Common myeloid progenitor, CD34-positive (primary cell): Measurements from ENCODE around the gene STAB2. TPM values are rescaled to one million over a fixed set of nuclear protein-coding genes. Genes with fewer than 3 reads are reported as not detected.
A peak's percentile ranks its signal among the peaks of the same experiment; 100 is the strongest.

Experiments used
- CTCF ChIA-PET: fragments of 350-600 bp; sonication (Branson Sonifier 250); formaldehyde crosslinking; loops from one replicate; lab custom pipeline; 2021; ENCODE audit warnings: antibody characterized with exemption; lab: Charles Lee
- POLR2A ChIA-PET: fragments of 350-600 bp; sonication (Branson Sonifier 250); formaldehyde crosslinking; loops from one replicate; lab custom pipeline; 2021; ENCODE audit warnings: antibody characterized with exemption; lab: Charles Lee
- DNase-seq, 3 donors: peaks; one replicate each; pipeline versions ENCODE4 v3.0.0 to v3.0.0-alpha.2; 2013
- H3K27ac ChIP-seq, 2 experiments: 1 replicate in 1 of 2; 2 replicates in 1 of 2; pipeline ENCODE4 v1.7.0; 2013; ENCODE audit warnings: inconsistent platforms in 2 of 2, low read length in 2 of 2, mild to moderate bottlenecking in 2 of 2, low read depth in 1 of 2, moderate library complexity in 1 of 2; ENCODE audit not compliant: severe bottlenecking in 2 of 2, insufficient read depth in 1 of 2, poor library complexity in 1 of 2
- H3K27me3 ChIP-seq, 5 experiments: replicated peaks in 2 of 5; 1 replicate in 3 of 5; 2 replicates in 2 of 5; pipeline versions ENCODE4 v1.6.1 to v1.7.0; 2013; ENCODE audit warnings: low read length in 4 of 5, mild to moderate bottlenecking in 2 of 5, moderate library complexity in 2 of 5, inconsistent platforms in 1 of 5; ENCODE audit not compliant: insufficient read depth in 5 of 5, control insufficient read depth in 4 of 5
- H3K36me3 ChIP-seq, 4 experiments: 1 replicate in 2 of 4; 2 replicates in 2 of 4; pipeline versions ENCODE4 v1.6.1 to v1.7.0; 2013; ENCODE audit warnings: low read length in 3 of 4, control low read depth in 1 of 4, mild to moderate bottlenecking in 1 of 4; ENCODE audit not compliant: control insufficient read depth in 4 of 4, insufficient read depth in 4 of 4
- H3K4me1 ChIP-seq, 4 experiments: 1 replicate in 3 of 4; 2 replicates in 1 of 4; pipeline versions ENCODE4 v1.6.1 to v1.7.1; 2013; ENCODE audit warnings: low read length in 3 of 4, mild to moderate bottlenecking in 3 of 4, control low read depth in 1 of 4, inconsistent platforms in 1 of 4, moderate library complexity in 1 of 4; ENCODE audit not compliant: control insufficient read depth in 4 of 4, insufficient read depth in 4 of 4; ENCODE audit errors: control extremely low read depth in 1 of 4
- H3K4me3 ChIP-seq, 7 experiments: 1 replicate in 4 of 7; 2 replicates in 3 of 7; pipeline versions ENCODE4 v1.5.1 to v1.7.0; 2013; ENCODE audit warnings: mild to moderate bottlenecking in 7 of 7, low read length in 6 of 7, moderate library complexity in 6 of 7, inconsistent platforms in 2 of 7, low read depth in 2 of 7, control low read depth in 1 of 7; ENCODE audit not compliant: insufficient read depth in 4 of 7, control insufficient read depth in 1 of 7; ENCODE audit errors: extremely low read depth in 1 of 7
- H3K9me3 ChIP-seq, 5 experiments: 1 replicate in 4 of 5; 2 replicates in 1 of 5; pipeline versions ENCODE4 v1.6.1 to v1.7.1; 2013; ENCODE audit warnings: low read length in 4 of 5, mild to moderate bottlenecking in 2 of 5, inconsistent platforms in 1 of 5, low read depth in 1 of 5, moderate library complexity in 1 of 5; ENCODE audit not compliant: control insufficient read depth in 4 of 5, insufficient read depth in 2 of 5; ENCODE audit errors: control extremely low read depth in 1 of 5
- WGBS: methylation state at CpG from one replicate; pipeline ENCODE4 v1.1.5; 2013; ENCODE audit not compliant: insufficient coverage; 5-methylcytosine and 5-hydroxymethylcytosine counted together
- polyA plus RNA-seq: library from polyadenylated mRNA; unstranded; fragments of 120-200 nt; gene quantifications from one replicate; pipeline ENCODE4 v1.2.1, GENCODE V29; 2013

STAB2 gene
- not detected for polyA plus RNA-seq

- WGBS = 91% methylated on average over 5 of the region's 9 CpGs
- Histone ChIP-seq H3K27ac (no peak within 1 kb of the TSS), H3K4me3 (no peak within 1 kb of the TSS), H3K27me3 (peaks cover 0 to 8% (median 4%) of the 10 kb centered on the region in 5 experiments), H3K4me1 (no peaks in the 10 kb centered on the region), H3K9me3 (no peaks in the 10 kb centered on the region), H3K36me3 (no peaks in the 10 kb centered on the region)
- ChIA-PET POLR2A (no interaction called here), CTCF (interaction anchor here (1.1 to 1.3 kb wide), 2 partner anchors 11 to 278 kb away, joined by 3 to 4 read pairs; no protein-coding TSS in a partner anchor)
- DNase-seq = no peak
Observed at GRCh38 chr12:103586791-103587370, at the start of gene STAB2. Gene STAB2, plus strand, starts transcription at chr12:103587273. Its CDS starts 204 bp downstream, at chr12:103587477.

GRCh38 chr12:103538397-103538796 lies 48.7 kb upstream of the STAB2 start:
- POLR2A ChIA-PET = no interaction called here
- Histone ChIP-seq H3K4me3 (no peak overlapping the region), H3K4me1 (peaks cover 0 to 10% (median 5%) of the 10 kb centered on the region in 4 experiments), H3K36me3 (no peaks in the 10 kb centered on the region), H3K27me3 (peaks cover 0 to 2% (median 0%) of the 10 kb centered on the region in 5 experiments), H3K9me3 (peaks cover 0 to 3% (median 0%) of the 10 kb centered on the region in 5 experiments), H3K27ac (no peak overlapping the region)
- WGBS = no CpG with 5 or more reads among the region's 1 CpG
- DNase-seq = no peak
- CTCF ChIA-PET = interaction anchor here (2.2 kb wide), 1 partner anchor 9 kb away, joined by 8 read pairs; no protein-coding TSS in a partner anchor

- ChIA-PET POLR2A (no interaction called here), CTCF (interaction anchor here (1.6 kb wide), 1 partner anchor 9 kb away, joined by 3 read pairs; no protein-coding TSS in a partner anchor)
- Histone ChIP-seq H3K4me1 (peaks cover 0 to 10% (median 5%) of the 10 kb centered on the region in 4 experiments), H3K36me3 (no peaks in the 10 kb centered on the region), H3K27ac (no peak overlapping the region), H3K9me3 (peaks cover 0 to 3% (median 0%) of the 10 kb centered on the region in 5 experiments), H3K27me3 (peaks cover 0 to 2% (median 0%) of the 10 kb centered on the region in 5 experiments), H3K4me3 (no peak overlapping the region)
- peak; percentile 11 to 42 (median 23) for DNase-seq
- WGBS = no CpG with 5 or more reads among the region's 3 CpGs
Observed at GRCh38 chr12:103540319-103540718, 46.8 kb upstream of the STAB2 start.

- ChIA-PET CTCF (interaction anchor here (0.7 to 1.4 kb wide), 2 partner anchors 42 to 46 kb away, joined by 3 to 5 read pairs; partner anchors contain the start of gene C12orf42), POLR2A (no interaction called here)
- 93% methylated on average over 3 of the region's 3 CpGs for WGBS
- DNase-seq = no peak
- Histone ChIP-seq H3K36me3 (no peaks in the 10 kb centered on the region), H3K27me3 (peaks cover 0 to 6% (median 0%) of the 10 kb centered on the region in 5 experiments), H3K27ac (no peak overlapping the region), H3K4me1 (peaks cover 0 to 10% (median 5%) of the 10 kb centered on the region in 4 experiments), H3K4me3 (no peak overlapping the region), H3K9me3 (peaks cover 0 to 3% (median 0%) of the 10 kb centered on the region in 5 experiments)
Observed at GRCh38 chr12:103542078-103542477, 45.0 kb upstream of the STAB2 start.

- WGBS = no CpG with 5 or more reads among the region's 2 CpGs
- Histone ChIP-seq H3K4me3 (no peak overlapping the region), H3K27me3 (peaks cover 0 to 7% (median 5%) of the 10 kb centered on the region in 5 experiments), H3K27ac (no peak overlapping the region), H3K4me1 (no peaks in the 10 kb centered on the region), H3K36me3 (no peaks in the 10 kb centered on the region), H3K9me3 (peaks cover 0 to 3% (median 0%) of the 10 kb centered on the region in 5 experiments)
- CTCF ChIA-PET = interaction anchor here (0.7 to 6.4 kb wide), 11 partner anchors 10 to 668 kb away, joined by 3 to 75 read pairs (median 8); no protein-coding TSS in a partner anchor
- POLR2A ChIA-PET = no interaction called here
- no peak for DNase-seq
Observed at GRCh38 chr12:103546959-103547358, 40.1 kb upstream of the STAB2 start.

GRCh38 chr12:103547376-103547775 lies 39.7 kb upstream of the STAB2 start:
- Histone ChIP-seq H3K9me3 (peaks cover 0 to 3% (median 0%) of the 10 kb centered on the region in 5 experiments), H3K27me3 (peaks cover 0 to 9% (median 5%) of the 10 kb centered on the region in 5 experiments), H3K4me1 (no peaks in the 10 kb centered on the region), H3K36me3 (no peaks in the 10 kb centered on the region), H3K27ac (no peak overlapping the region), H3K4me3 (no peak overlapping the region)
- POLR2A ChIA-PET = no interaction called here
- 80% methylated on average over 1 of the region's 3 CpGs for WGBS
- CTCF ChIA-PET = interaction anchor here (0.7 to 6.4 kb wide), 13 partner anchors 10 to 668 kb away, joined by 3 to 75 read pairs (median 5); no protein-coding TSS in a partner anchor
- no peak for DNase-seq

- Histone ChIP-seq H3K9me3 (peaks cover 0 to 3% (median 0%) of the 10 kb centered on the region in 5 experiments), H3K27me3 (peaks cover 0 to 14% (median 5%) of the 10 kb centered on the region in 5 experiments), H3K36me3 (no peaks in the 10 kb centered on the region), H3K4me1 (no peaks in the 10 kb centered on the region), H3K27ac (no peak overlapping the region), H3K4me3 (no peak overlapping the region)
- ChIA-PET CTCF (interaction anchor here (0.7 to 6.4 kb wide), 20 partner anchors 10 to 669 kb away, joined by 3 to 75 read pairs (median 4); partner anchors contain the start of gene PAH), POLR2A (no interaction called here)
- no peak for DNase-seq
- 100% methylated on average over 1 of the region's 6 CpGs for WGBS
Observed at GRCh38 chr12:103547929-103548328, 39.1 kb upstream of the STAB2 start.
